Mesenchymal stem cell (in vitro differentiated cells and primary cell): ENCODE results near the gene DLGAP1.

Source experiments
- DNase-seq: peaks from one replicate; pipeline ENCODE4 v3.0.0-alpha.2; 2013
- H2AFZ ChIP-seq: one replicate; pipeline ENCODE4 v1.6.1; 2013; ENCODE audit warnings: low read depth, mild to moderate bottlenecking, control low read depth, inconsistent platforms, low read length, moderate library complexity
- H2AK5ac ChIP-seq: 2 replicates; pipeline ENCODE4 v1.6.1; 2013; ENCODE audit warnings: low read length, moderate library complexity, mild to moderate bottlenecking, inconsistent platforms; ENCODE audit not compliant: severe bottlenecking
- H2BK120ac ChIP-seq: one replicate; pipeline ENCODE4 v1.6.1; 2013; ENCODE audit warnings: low read depth, mild to moderate bottlenecking, inconsistent platforms, low read length, moderate library complexity
- H2BK12ac ChIP-seq, 2 experiments: one replicate each; pipeline ENCODE4 v1.6.1; 2013; ENCODE audit warnings: inconsistent platforms in 2 of 2, low read length in 2 of 2, mild to moderate bottlenecking in 2 of 2, moderate library complexity in 2 of 2, control low read depth in 1 of 2
- H2BK15ac ChIP-seq: one replicate; pipeline ENCODE4 v1.6.1; 2013; ENCODE audit warnings: mild to moderate bottlenecking, low read depth, inconsistent platforms; ENCODE audit not compliant: poor library complexity, severe bottlenecking
- H2BK5ac ChIP-seq: 2 replicates; pipeline ENCODE4 v1.6.1; 2013; ENCODE audit warnings: low read depth, mild to moderate bottlenecking, low read length, control low read depth, inconsistent platforms; ENCODE audit not compliant: poor library complexity, severe bottlenecking
- H3K14ac ChIP-seq, 2 experiments: one replicate each; pipeline ENCODE4 v1.6.1; 2013; ENCODE audit warnings: inconsistent platforms in 2 of 2, low read length in 2 of 2, control low read depth in 1 of 2, mild to moderate bottlenecking in 1 of 2, moderate library complexity in 1 of 2
- H3K18ac ChIP-seq, 2 experiments: one replicate each; pipeline ENCODE4 v1.6.1; 2013; ENCODE audit warnings: inconsistent platforms in 2 of 2, low read length in 2 of 2, control low read depth in 1 of 2, low read depth in 1 of 2, mild to moderate bottlenecking in 1 of 2
- H3K23ac ChIP-seq, 2 experiments: one replicate each; pipeline ENCODE4 v1.6.1; 2013; ENCODE audit warnings: inconsistent platforms in 2 of 2, low read length in 2 of 2, mild to moderate bottlenecking in 2 of 2, moderate library complexity in 2 of 2, control low read depth in 1 of 2
- H3K27ac ChIP-seq: 2 replicates; pipeline ENCODE4 v1.5.1; 2013; ENCODE audit warnings: mild to moderate bottlenecking, moderate library complexity, low read length, control low read depth, inconsistent platforms; ENCODE audit not compliant: poor library complexity, severe bottlenecking
- H3K27me3 ChIP-seq, 2 experiments: 2 replicates each; pipeline versions ENCODE4 v1.6.1 to v1.7.0; 2013; ENCODE audit warnings: low read length in 2 of 2, mild to moderate bottlenecking in 2 of 2, moderate library complexity in 2 of 2, control low read depth in 1 of 2, inconsistent platforms in 1 of 2; ENCODE audit not compliant: control insufficient read depth in 1 of 2, insufficient read depth in 1 of 2
- H3K36me3 ChIP-seq, 2 experiments: 2 replicates each; pipeline versions ENCODE4 v1.6.1 to v1.7.0; 2013; ENCODE audit warnings: low read length in 2 of 2, control low read depth in 1 of 2, inconsistent platforms in 1 of 2, low read depth in 1 of 2, mild to moderate bottlenecking in 1 of 2; ENCODE audit not compliant: insufficient read depth in 2 of 2, control insufficient read depth in 1 of 2
- H3K4ac ChIP-seq, 2 experiments: one replicate each; pipeline ENCODE4 v1.6.1; 2013; ENCODE audit warnings: inconsistent platforms in 2 of 2, low read length in 2 of 2, mild to moderate bottlenecking in 2 of 2, moderate library complexity in 2 of 2, control low read depth in 1 of 2, low read depth in 1 of 2
- H3K4me1 ChIP-seq: 2 replicates; pipeline ENCODE4 v1.6.1; 2013; ENCODE audit warnings: low read depth, low read length, control low read depth; ENCODE audit not compliant: control insufficient read depth, insufficient read depth
- H3K4me2 ChIP-seq: 2 replicates; pipeline ENCODE4 v1.6.1; 2013; ENCODE audit warnings: low read length, mild to moderate bottlenecking, inconsistent platforms; ENCODE audit not compliant: poor library complexity, severe bottlenecking
- H3K4me3 ChIP-seq, 2 experiments: 2 replicates each; pipeline versions ENCODE4 v1.5.1 to v1.7.0; 2013; ENCODE audit warnings: low read length in 2 of 2, mild to moderate bottlenecking in 2 of 2, control low read depth in 1 of 2, low read depth in 1 of 2; ENCODE audit not compliant: insufficient read depth in 1 of 2
- H3K79me1 ChIP-seq: replicated peaks from 2 replicates; pipeline ENCODE4 v1.6.1; 2013; ENCODE audit warnings: mild to moderate bottlenecking, control low read depth, low read length, inconsistent platforms; ENCODE audit not compliant: poor library complexity, severe bottlenecking
- H3K9ac ChIP-seq: 2 replicates; pipeline ENCODE4 v1.7.0; 2013; ENCODE audit warnings: mild to moderate bottlenecking, low read length, moderate library complexity
- H3K9me3 ChIP-seq: 2 replicates; pipeline ENCODE4 v1.7.0; 2013; ENCODE audit warnings: mild to moderate bottlenecking, low read length; ENCODE audit not compliant: control insufficient read depth
- H4K8ac ChIP-seq: one replicate; pipeline ENCODE4 v1.6.1; 2013; ENCODE audit warnings: inconsistent platforms, mild to moderate bottlenecking, low read length, moderate library complexity
- H4K91ac ChIP-seq: one replicate; pipeline ENCODE4 v1.6.1; 2013; ENCODE audit warnings: mild to moderate bottlenecking, low read length, inconsistent platforms
- WGBS: methylation state at CpG from one replicate; pipeline ENCODE4 v1.1.7; 2013; ENCODE audit warnings: mixed read lengths; 5-methylcytosine and 5-hydroxymethylcytosine counted together

DLGAP1 gene

DNA sequence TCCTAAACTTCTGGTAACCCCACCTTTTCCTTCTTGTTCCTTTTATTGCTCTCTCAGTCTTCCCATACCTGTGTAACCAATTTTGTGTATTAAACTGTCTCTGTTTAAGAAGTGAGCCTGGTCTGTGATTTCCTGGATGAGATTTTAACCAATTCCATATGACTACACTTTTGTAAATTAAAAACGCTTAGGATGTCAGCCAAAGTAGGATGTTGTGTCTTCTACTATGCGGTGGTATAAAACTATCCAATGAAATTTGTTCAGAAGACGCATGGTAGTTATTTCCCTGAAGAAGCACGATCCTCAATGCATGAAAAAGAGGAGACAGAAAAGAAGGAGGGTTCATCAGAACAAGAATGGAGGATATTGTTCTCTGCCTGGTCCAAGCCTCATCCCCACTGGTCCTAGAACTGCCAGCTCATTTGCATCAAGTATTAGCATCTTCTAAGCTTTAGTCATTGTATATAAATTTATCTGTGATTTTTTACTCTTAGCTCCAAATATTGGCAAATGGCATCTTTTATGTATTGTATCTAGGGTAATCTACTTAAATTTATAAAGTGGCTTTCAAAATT, 877.7 kb downstream of the DLGAP1 start:
- H3K18ac ChIP-seq, result no peak overlapping the region
- H3K23ac ChIP-seq, result no peak overlapping the region
- peaks cover 0 to 3% of the 10 kb centered on the region in 2 experiments for H3K36me3 ChIP-seq

DNA sequence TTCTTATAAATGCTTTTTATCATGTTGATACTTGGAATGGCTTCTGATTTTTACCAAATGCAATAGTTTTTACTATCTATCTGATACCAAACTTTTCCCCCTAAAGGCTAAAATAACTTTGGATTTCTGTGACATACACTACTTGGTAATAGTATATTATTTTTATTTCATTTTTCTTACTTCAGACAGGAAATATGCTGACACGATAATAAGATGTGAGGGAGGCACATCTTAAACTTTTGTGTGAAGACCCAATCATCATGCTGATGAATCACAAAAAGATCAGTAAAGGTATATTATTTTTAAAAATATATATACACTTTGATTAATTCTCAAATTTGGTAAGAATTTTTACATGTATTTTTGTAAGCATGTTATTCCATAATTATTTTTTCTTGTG, 882.3 kb downstream of the DLGAP1 start:
- Histone ChIP-seq H3K4me1 (no peaks in the 10 kb centered on the region), H2BK120ac (no peak overlapping the region), H2BK15ac (no peak overlapping the region), H3K27ac (no peak overlapping the region), H3K27me3 (no peaks in the 10 kb centered on the region), H2AK5ac (no peak overlapping the region), H2AFZ (no peak overlapping the region), H3K4me3 (no peak overlapping the region), H3K9ac (no peak overlapping the region), H3K9me3 (no peaks in the 10 kb centered on the region), H3K18ac (no peak overlapping the region), H4K91ac (no peak overlapping the region), H3K14ac (no peak overlapping the region), H3K4me2 (no peak overlapping the region), H3K36me3 (no peaks in the 10 kb centered on the region), H3K23ac (no peak overlapping the region), H4K8ac (no peak overlapping the region), H2BK5ac (no peak overlapping the region), H3K4ac (no peak overlapping the region), H2BK12ac (no peak overlapping the region), H3K79me1 (no peaks in the 10 kb centered on the region)
- DNase-seq, result no peak
- WGBS, result no CpG with 5 or more reads among the region's 1 CpG

More for the DNA sequence above, 877.7 kb downstream of the DLGAP1 start:
- Histone ChIP-seq H2BK15ac (no peak overlapping the region), H4K91ac (no peak overlapping the region), H3K4me3 (no peak overlapping the region), H3K4me1 (peaks cover 6% of the 10 kb centered on the region), H3K9ac (no peak overlapping the region), H3K27me3 (no peaks in the 10 kb centered on the region), H3K9me3 (no peaks in the 10 kb centered on the region), H3K4me2 (no peak overlapping the region), H2BK12ac (no peak overlapping the region), H2AK5ac (no peak overlapping the region), H2AFZ (no peak overlapping the region), H2BK120ac (no peak overlapping the region), H3K4ac (no peak overlapping the region), H3K27ac (no peak overlapping the region), H2BK5ac (no peak overlapping the region), H3K79me1 (no peaks in the 10 kb centered on the region), H4K8ac (no peak overlapping the region), H3K14ac (no peak overlapping the region)
- DNase-seq, result no peak
- 94% methylated on average over 4 of the region's 4 CpGs for WGBS

DNA sequence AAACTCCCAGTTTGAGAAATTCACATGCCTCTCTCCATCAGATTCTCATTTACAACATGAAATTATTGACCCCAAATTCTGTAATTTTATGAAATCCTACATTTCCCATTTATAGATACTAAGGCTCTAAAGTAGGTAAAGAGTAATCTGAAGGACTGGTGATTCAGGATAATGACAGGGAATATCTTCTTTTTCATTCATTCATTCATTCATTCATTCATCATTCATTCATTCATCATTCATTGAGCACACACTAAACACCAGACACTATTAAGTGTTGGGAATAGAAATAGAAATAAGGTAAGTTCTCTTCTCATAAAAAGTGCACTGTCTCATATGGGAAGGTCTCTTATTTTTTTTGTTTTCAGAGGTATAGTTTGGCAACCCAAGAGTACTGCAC, 888.3 kb downstream of the DLGAP1 start:
- H2BK120ac ChIP-seq, result no peak overlapping the region
- H2BK12ac ChIP-seq, result no peak overlapping the region
- H3K36me3 ChIP-seq, result no peaks in the 10 kb centered on the region
- no peak overlapping the region for H4K8ac ChIP-seq
- no peak overlapping the region for H3K18ac ChIP-seq
- H3K4me3 ChIP-seq, result no peak overlapping the region
- H3K9me3 ChIP-seq, result peaks cover 4% of the 10 kb centered on the region
- H3K27me3 ChIP-seq, result no peaks in the 10 kb centered on the region
- no peak overlapping the region for H3K4ac ChIP-seq
- H3K4me2 ChIP-seq, result no peak overlapping the region
- H2AFZ ChIP-seq, result no peak overlapping the region
- no peak overlapping the region for H2BK15ac ChIP-seq
- H3K23ac ChIP-seq, result no peak overlapping the region
- no peak overlapping the region for H2BK5ac ChIP-seq
- H3K4me1 ChIP-seq, result no peaks in the 10 kb centered on the region
- H2AK5ac ChIP-seq, result no peak overlapping the region
- no peak overlapping the region for H4K91ac ChIP-seq
- no peak overlapping the region for H3K27ac ChIP-seq
- no peak overlapping the region for H3K14ac ChIP-seq
- no peak overlapping the region for H3K9ac ChIP-seq
- DNase-seq, result no peak
- no peaks in the 10 kb centered on the region for H3K79me1 ChIP-seq

DNA sequence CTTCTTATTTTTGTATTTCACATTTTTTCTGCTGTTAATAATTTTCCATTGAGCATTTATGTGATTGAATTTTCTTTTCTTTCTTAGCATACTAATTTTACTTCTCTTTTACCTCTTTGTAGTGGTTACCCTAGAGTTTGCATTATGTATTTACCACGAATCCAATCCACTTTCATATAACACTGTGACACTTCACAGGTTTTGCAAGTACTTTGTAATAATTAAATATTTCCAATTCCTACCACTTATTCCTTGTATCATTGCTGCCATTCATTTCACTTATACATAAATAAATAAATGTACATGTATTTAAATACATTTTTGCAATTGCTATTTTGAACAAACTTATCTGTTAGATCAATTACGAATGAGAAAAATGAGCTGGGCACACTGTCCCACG, 894.4 kb downstream of the DLGAP1 start:
- Histone ChIP-seq H3K9ac (no peak overlapping the region), H2BK5ac (no peak overlapping the region), H4K91ac (no peak overlapping the region), H2AK5ac (no peak overlapping the region), H3K4me2 (no peak overlapping the region), H3K23ac (no peak overlapping the region), H3K14ac (no peak overlapping the region), H3K4me1 (no peaks in the 10 kb centered on the region), H3K79me1 (no peaks in the 10 kb centered on the region), H3K27me3 (no peaks in the 10 kb centered on the region), H3K27ac (no peak overlapping the region), H2BK120ac (no peak overlapping the region), H2BK12ac (no peak overlapping the region), H2BK15ac (no peak overlapping the region), H3K4ac (no peak overlapping the region), H3K36me3 (no peaks in the 10 kb centered on the region), H3K18ac (no peak overlapping the region), H2AFZ (no peak overlapping the region), H4K8ac (no peak overlapping the region), H3K9me3 (peaks cover 4% of the 10 kb centered on the region), H3K4me3 (no peak overlapping the region)
- no peak for DNase-seq
- WGBS, result 100% methylated on average over 3 of the region's 3 CpGs
